Activated CD4-positive, alpha-beta T cell treated with anti-CD3 and anti-CD28 coated beads, Interleukin-2, Interleukin-6, amounts not matched to agents 100 ng/mL and 50 ng/mL, durations not matched to agents 16 hours and 8 hours (primary cell): ENCODE results near the gene QSER1.
"Not testable (repeated sequence)": the region's sequence is repeated elsewhere in the genome, so short reads cannot be mapped to it uniquely, and the experiment has no call there.

Experiments
- DNase-seq: peaks from one replicate; pipeline ENCODE4 v3.0.0-alpha.2; 2020

Gene QSER1

DNA sequence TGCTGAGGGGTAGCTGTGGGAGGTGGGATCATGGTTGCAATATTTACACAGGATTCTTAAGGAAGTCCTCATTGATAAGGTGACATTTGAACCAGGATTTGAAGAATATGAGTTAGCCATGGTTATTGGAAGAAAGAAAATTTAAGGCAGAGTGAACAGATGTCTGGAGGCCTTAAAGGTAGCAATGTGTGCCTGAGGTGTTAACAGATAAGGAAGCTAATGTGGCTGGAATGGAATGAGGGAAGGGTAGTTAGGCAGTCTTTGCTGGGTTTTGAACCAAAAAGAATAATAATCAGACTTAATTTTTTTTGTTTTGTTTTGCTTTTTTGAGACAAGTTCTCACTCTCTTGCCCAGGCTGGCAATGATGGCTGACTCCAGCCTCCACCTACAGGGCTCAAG, 113.4 kb downstream of the QSER1 start:
- DNase-seq = no peak

DNA sequence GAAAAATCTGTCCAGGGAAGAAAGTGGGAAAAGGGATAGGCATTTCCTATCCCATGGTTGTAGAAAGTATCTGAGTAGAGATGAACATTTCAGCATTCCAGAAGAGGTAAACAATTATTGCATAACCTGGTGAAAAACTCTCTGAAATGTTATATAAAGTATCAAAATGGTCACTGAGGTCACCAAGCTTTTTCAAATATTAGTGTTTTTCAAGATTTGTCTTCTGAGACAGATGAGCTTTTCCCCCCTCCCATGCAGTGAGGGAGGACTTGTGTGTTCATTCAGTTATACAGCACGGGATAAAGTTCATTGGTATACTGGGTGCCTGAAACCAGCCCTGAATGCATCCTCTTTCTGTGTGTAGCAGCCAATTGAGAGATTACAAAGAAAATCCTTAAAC, 121.1 kb downstream of the QSER1 start:
- no peak for DNase-seq

DNA sequence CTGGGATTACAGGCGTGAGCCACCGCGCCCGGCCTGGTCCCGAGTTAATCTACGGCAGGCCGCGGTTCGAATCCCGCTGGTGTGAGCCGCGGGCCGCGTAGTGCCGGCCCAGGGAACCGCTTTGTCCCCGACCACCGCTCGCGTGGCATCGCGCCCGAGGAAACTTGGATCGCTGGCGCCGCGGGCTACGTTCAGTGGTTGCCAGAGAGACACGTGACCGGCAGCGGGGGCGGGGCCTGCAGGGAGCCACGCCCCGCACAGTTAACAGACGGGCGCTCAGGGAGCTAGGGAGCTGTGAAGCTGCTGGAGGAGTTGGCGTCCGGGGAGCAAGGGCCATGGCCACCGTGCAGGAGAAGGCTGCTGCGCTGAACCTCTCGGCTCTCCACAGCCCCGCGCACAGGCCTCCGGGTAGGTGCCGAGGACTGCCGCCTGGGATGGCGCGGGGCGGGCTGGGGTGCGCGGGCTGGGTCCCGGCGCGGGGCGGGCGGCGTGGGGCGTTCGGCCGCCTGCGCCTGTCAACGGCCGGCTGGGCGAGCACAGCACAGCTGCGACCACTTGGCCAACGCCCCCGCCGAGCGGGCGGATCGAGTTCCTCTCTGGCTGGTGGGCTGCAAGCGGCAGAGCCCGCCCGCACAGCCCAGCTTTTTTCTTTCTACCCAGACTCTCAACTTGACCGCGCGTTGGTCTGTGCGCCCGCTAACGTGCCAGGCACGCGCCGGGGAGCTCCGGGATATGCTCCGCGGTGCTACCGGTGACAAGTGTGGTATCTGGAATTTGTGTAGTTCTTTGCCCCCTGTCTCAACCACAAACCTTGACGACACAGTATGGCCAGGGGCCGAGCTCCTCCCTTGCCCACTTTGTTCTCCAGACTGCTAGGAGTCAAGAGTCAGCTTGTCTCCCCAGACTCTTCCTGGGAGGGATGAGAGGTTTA, 123.3 kb downstream of the QSER1 start, which contains the start of gene DEPDC7:
Gene DEPDC7 (plus strand): TSS at position 258 of the 931 bp plus-strand sequence. CDS start 78 bp downstream, at position 336.
- peak; percentile 77 for DNase-seq

- DNase-seq = no peak
These were observed 124.0 kb downstream of the QSER1 start for GRCh38 chr11:33016654-33017053.

DNA sequence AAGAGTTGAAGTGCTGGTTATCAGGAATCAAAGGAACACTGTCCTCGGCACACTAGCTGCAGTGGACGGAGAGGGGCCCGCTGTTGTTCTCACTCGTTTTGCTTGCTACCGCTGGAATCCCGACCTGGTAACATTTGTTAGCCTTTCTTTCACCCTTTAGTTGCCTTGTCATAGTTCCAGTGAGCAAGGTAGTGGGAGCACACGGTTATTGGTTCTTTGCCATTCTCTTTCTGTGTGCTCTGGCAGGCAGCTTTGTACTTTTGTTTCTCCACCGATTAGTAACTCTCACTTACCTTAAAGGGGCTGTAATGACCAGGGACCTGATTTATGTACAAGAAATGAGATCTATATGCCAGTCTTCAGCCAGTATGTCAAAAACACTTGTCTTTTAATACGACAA, 124.9 kb downstream of the QSER1 start:
- no peak for DNase-seq

DNA sequence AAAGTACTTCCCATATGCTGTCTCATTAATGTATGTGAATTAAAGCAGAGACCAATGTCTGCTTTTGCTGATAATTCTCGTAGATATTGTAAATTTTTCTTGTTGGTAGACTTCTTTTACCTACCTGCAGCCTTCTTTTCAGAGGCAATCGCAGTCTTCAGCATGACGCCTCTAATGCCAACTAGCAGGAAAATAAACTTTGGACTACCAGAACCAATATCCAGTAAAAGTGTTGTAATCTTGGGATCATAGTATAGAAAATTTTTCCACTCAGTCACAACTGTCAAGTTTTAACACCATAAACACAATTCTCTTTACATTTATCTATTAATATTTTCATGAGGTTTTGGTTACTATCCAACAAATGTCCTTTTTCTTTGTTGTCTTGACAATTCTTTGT, 125.4 kb downstream of the QSER1 start:
- no peak for DNase-seq

GRCh38 chr11:33018840-33019239, 126.2 kb downstream of the QSER1 start:
- DNase-seq = no peak

GRCh38 chr11:33021501-33021900, 128.9 kb downstream of the QSER1 start:
- DNase-seq = no peak

- no peak for DNase-seq
These were observed 129.3 kb downstream of the QSER1 start for GRCh38 chr11:33021937-33022336.

- no peak for DNase-seq
These were observed 132.7 kb downstream of the QSER1 start for GRCh38 chr11:33025339-33025722.

- DNase-seq = no peak
These were observed 134.6 kb downstream of the QSER1 start for GRCh38 chr11:33027233-33027632.

GRCh38 chr11:33027846-33028536, 135.4 kb downstream of the QSER1 start:
- DNase-seq = no peak

DNA sequence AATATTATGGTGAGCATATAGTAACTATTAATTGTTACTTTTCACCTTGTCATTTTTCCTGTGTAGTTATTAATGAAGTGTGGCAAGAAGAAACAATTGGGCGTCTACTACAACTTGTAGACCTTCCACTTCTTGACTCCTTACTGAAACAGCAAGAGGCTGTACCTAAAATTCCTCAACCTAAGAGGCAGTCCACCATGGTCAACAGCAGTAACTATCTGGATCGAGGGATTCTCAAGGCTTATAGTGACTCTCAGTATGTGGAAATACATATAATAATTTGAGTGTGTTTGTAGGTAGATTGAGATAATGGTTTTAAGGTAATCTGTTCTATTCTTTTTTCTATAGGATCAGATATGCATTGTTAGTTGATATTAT, 135.9 kb downstream of the QSER1 start:
- DNase-seq = no peak

DNA sequence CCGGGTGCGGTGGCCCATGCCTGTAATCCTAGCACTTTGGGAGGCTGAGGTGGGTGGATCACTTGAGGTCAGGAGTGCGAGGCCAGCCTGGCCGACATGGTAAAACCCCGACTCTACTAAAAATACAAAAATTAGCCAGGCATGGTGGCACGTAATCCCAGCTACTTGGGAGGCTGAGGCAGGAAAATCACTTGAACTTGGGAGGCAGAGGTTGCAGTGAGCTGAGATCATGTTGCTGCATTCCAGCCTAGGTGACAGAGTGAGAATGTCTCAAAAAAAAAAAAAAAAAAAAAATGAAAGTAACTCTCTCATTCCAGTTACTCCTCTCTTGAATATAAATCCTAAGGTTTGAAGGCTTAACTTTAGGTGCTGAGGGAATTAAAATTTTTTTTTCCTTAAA, 136.6 kb downstream of the QSER1 start:
- not testable (repeated sequence) for DNase-seq
